ENCODE results near the gene HOXA6.

GRCh38 chr7:27129729-27130539 is 17.6 kb downstream of the HOXA6 start:
- no peak for TF ChIP-seq POLR2A (IDR thresholded peaks at IDR 0.05; ENCODE audit: low read depth, low read length)
- TF ChIP-seq POLR2AphosphoS5 (IDR thresholded peaks at IDR 0.05; ENCODE audit: low read depth, low read length) = no peak
- no peak for TF ChIP-seq TAF1 (IDR thresholded peaks at IDR 0.05; ENCODE audit: borderline replicate concordance, low read depth, low read length)

Measured in GM12892 (cell line).